IgD-negative memory B cell (primary cell): ENCODE data around the gene HOXD10. TPM values are rescaled to one million over a fixed set of nuclear protein-coding genes. Genes with fewer than 3 reads are reported as not detected.

Source experiments
- H3K27ac Mint-ChIP-seq, 3 donors: one replicate each; pipeline ENCODE4 v1.8.0; 2020 to 2022; ENCODE audit warnings: mild to moderate bottlenecking in 3 of 3, mixed read lengths in 3 of 3, moderate library complexity in 1 of 3
- H3K27me3 Mint-ChIP-seq: one replicate; pipeline ENCODE4 v1.8.0; 2021; ENCODE audit warnings: mixed read lengths
- H3K36me3 Mint-ChIP-seq: one replicate; pipeline ENCODE4 v1.8.0; 2020; ENCODE audit warnings: mild to moderate bottlenecking, mixed read lengths
- H3K4me1 Mint-ChIP-seq, 3 donors: one replicate each; pipeline ENCODE4 v1.8.0; 2020 to 2022; ENCODE audit warnings: mixed read lengths in 3 of 3, mild to moderate bottlenecking in 1 of 3
- H3K4me3 Mint-ChIP-seq, 4 donors: one replicate each; pipeline ENCODE4 v1.8.0; 2020 to 2022; ENCODE audit warnings: mild to moderate bottlenecking in 4 of 4, mixed read lengths in 4 of 4, moderate library complexity in 3 of 4
- H3K9me3 Mint-ChIP-seq, 3 donors: one replicate each; pipeline ENCODE4 v1.8.0; 2020 to 2021; ENCODE audit warnings: mixed read lengths in 3 of 3, mild to moderate bottlenecking in 1 of 3
- polyA plus RNA-seq: library from polyadenylated mRNA; unstranded; fragments of 300-500 nt; fragmentation: Illumina TruSeq; gene quantifications from one replicate; pipeline ENCODE4 v1.2.3, GENCODE V29; 2021

The HOXD10 gene
- polyA plus RNA-seq, 1 donor from 2014 or later = not detected

- Mint-ChIP-seq H3K4me3 (peak overlapping the region; percentile 15 to 93 (median 74)), H3K27ac (peak overlapping the region in 2 of 3 donors; percentile 80 to 86), H3K9me3 (peaks cover 0 to 16% (median 3%) of the 10 kb centered on the region in 3 donors), H3K27me3 (peaks cover 80% of the 10 kb centered on the region), H3K36me3 (peaks cover 2% of the 10 kb centered on the region), H3K4me1 (peaks cover 3 to 15% (median 12%) of the 10 kb centered on the region in 3 donors)
Measured at GRCh38 chr2:176096986-176097819, 19.4 kb upstream of the HOXD10 start.

- Mint-ChIP-seq H3K27ac (peak overlapping the region in 2 of 3 donors; percentile 80 to 86), H3K9me3 (peaks cover 0 to 16% (median 3%) of the 10 kb centered on the region in 3 donors), H3K4me1 (peaks cover 3 to 15% (median 12%) of the 10 kb centered on the region in 3 donors), H3K27me3 (peaks cover 85% of the 10 kb centered on the region), H3K4me3 (peak overlapping the region; percentile 15 to 93 (median 74)), H3K36me3 (peaks cover 2% of the 10 kb centered on the region)
Measured at GRCh38 chr2:176097820-176098365, 18.7 kb upstream of the HOXD10 start.

GRCh38 chr2:176098366-176099158 is 18.0 kb upstream of the HOXD10 start:
- H3K4me1 Mint-ChIP-seq = peaks cover 3 to 15% (median 12%) of the 10 kb centered on the region in 3 donors
- H3K4me3 Mint-ChIP-seq = peak overlapping the region in 1 of 4 donors; percentile 29
- H3K27ac Mint-ChIP-seq = peak overlapping the region; percentile 71 to 86 (median 80)
- H3K9me3 Mint-ChIP-seq = peaks cover 0 to 13% (median 3%) of the 10 kb centered on the region in 3 donors
- H3K36me3 Mint-ChIP-seq = peaks cover 2% of the 10 kb centered on the region
- peaks cover 82% of the 10 kb centered on the region for H3K27me3 Mint-ChIP-seq

- H3K4me3 Mint-ChIP-seq = peak overlapping the region in 2 of 4 donors; percentile 29 to 63
- peaks cover 84% of the 10 kb centered on the region for H3K27me3 Mint-ChIP-seq
- H3K9me3 Mint-ChIP-seq = peaks cover 0 to 8% (median 3%) of the 10 kb centered on the region in 3 donors
- peaks cover 2% of the 10 kb centered on the region for H3K36me3 Mint-ChIP-seq
- peaks cover 4 to 15% (median 12%) of the 10 kb centered on the region in 3 donors for H3K4me1 Mint-ChIP-seq
- H3K27ac Mint-ChIP-seq = peak overlapping the region in 2 of 3 donors; percentile 39 to 71
Measured at GRCh38 chr2:176099159-176099727, 17.3 kb upstream of the HOXD10 start.

GRCh38 chr2:176099728-176100546 is 16.6 kb upstream of the HOXD10 start, which contains the start of gene HOXD12:
TSS of gene HOXD12 (plus strand) at chr2:176099795. CDS start at chr2:176099802, 7 bp downstream.
- peak within 1 kb of the TSS; percentile 71 to 87 (median 80) for H3K27ac Mint-ChIP-seq
- H3K4me1 Mint-ChIP-seq = peaks cover 5 to 15% (median 12%) of the 10 kb centered on the region in 3 donors
- H3K4me3 Mint-ChIP-seq = peak within 1 kb of the TSS in 3 of 4 donors; percentile 22 to 63 (median 53)
- peaks cover 0 to 5% (median 3%) of the 10 kb centered on the region in 3 donors for H3K9me3 Mint-ChIP-seq
- H3K36me3 Mint-ChIP-seq = peaks cover 2% of the 10 kb centered on the region
- peaks cover 84% of the 10 kb centered on the region for H3K27me3 Mint-ChIP-seq

GRCh38 chr2:176100547-176101140 is 15.9 kb upstream of the HOXD10 start:
- Mint-ChIP-seq H3K4me3 (peak overlapping the region in 2 of 4 donors; percentile 22 to 53), H3K27ac (peak overlapping the region in 2 of 3 donors; percentile 46 to 87), H3K27me3 (peaks cover 84% of the 10 kb centered on the region), H3K36me3 (peaks cover 2% of the 10 kb centered on the region), H3K9me3 (peaks cover 0 to 7% (median 1%) of the 10 kb centered on the region in 3 donors), H3K4me1 (peaks cover 8 to 15% (median 9%) of the 10 kb centered on the region in 3 donors)

- Mint-ChIP-seq H3K27me3 (peaks cover 86% of the 10 kb centered on the region), H3K4me1 (peaks cover 6 to 15% (median 8%) of the 10 kb centered on the region in 3 donors), H3K9me3 (peaks cover 0 to 10% (median 1%) of the 10 kb centered on the region in 3 donors), H3K4me3 (peak overlapping the region in 1 of 4 donors; percentile 72), H3K27ac (peak overlapping the region in 1 of 3 donors; percentile 87), H3K36me3 (peaks cover 2% of the 10 kb centered on the region)
Measured at GRCh38 chr2:176101216-176101830, 15.3 kb upstream of the HOXD10 start.

GRCh38 chr2:176101842-176102241 is 14.7 kb upstream of the HOXD10 start:
- Mint-ChIP-seq H3K27ac (peak overlapping the region in 1 of 3 donors; percentile 87), H3K9me3 (peaks cover 0 to 10% (median 1%) of the 10 kb centered on the region in 3 donors), H3K36me3 (peaks cover 2% of the 10 kb centered on the region), H3K27me3 (peaks cover 83% of the 10 kb centered on the region), H3K4me3 (peak overlapping the region in 1 of 4 donors; percentile 72), H3K4me1 (peaks cover under 1 to 12% (median 5%) of the 10 kb centered on the region in 3 donors)

GRCh38 chr2:176102309-176102866 is 14.2 kb upstream of the HOXD10 start:
- Mint-ChIP-seq H3K27ac (peak overlapping the region in 1 of 3 donors; percentile 87), H3K4me3 (peak overlapping the region in 1 of 4 donors; percentile 72), H3K27me3 (peaks cover 81% of the 10 kb centered on the region), H3K4me1 (peaks cover 0 to 8% (median 5%) of the 10 kb centered on the region in 3 donors), H3K36me3 (peaks cover 2% of the 10 kb centered on the region), H3K9me3 (peaks cover 0 to 10% (median 1%) of the 10 kb centered on the region in 3 donors)

GRCh38 chr2:176103194-176103593 is 13.4 kb upstream of the HOXD10 start:
- peak overlapping the region in 2 of 4 donors; percentile 72 to 77 for H3K4me3 Mint-ChIP-seq
- peaks cover 0 to 10% (median 1%) of the 10 kb centered on the region in 3 donors for H3K9me3 Mint-ChIP-seq
- peaks cover 2% of the 10 kb centered on the region for H3K36me3 Mint-ChIP-seq
- peaks cover 0 to 5% (median 3%) of the 10 kb centered on the region in 3 donors for H3K4me1 Mint-ChIP-seq
- H3K27ac Mint-ChIP-seq = peak overlapping the region in 2 of 3 donors; percentile 71 to 87
- H3K27me3 Mint-ChIP-seq = peaks cover 74% of the 10 kb centered on the region

- Mint-ChIP-seq H3K9me3 (peaks cover 0 to 12% (median 1%) of the 10 kb centered on the region in 3 donors), H3K27me3 (peaks cover 72% of the 10 kb centered on the region), H3K4me1 (peaks cover 0 to 5% (median 3%) of the 10 kb centered on the region in 3 donors), H3K27ac (peak overlapping the region in 2 of 3 donors; percentile 80 to 96), H3K4me3 (peak overlapping the region in 1 of 4 donors; percentile 27), H3K36me3 (peaks cover 2% of the 10 kb centered on the region)
Measured at GRCh38 chr2:176103742-176104315, 12.7 kb upstream of the HOXD10 start.
